GM18502 (cell line): ENCODE results near the gene KIRREL3.

Experiments
- ATAC-seq: cut with Tn5 transposase; IDR thresholded peaks from one replicate; pipeline ENCODE4 v1.9.1; 2021; ENCODE audit warnings: mild to moderate bottlenecking; ENCODE audit not compliant: unreplicated experiment, poor library complexity

KIRREL3 gene

GRCh38 chr11:126920833-126921232 lies 79.7 kb downstream of the KIRREL3 start:
- ATAC-seq: no peak

- ATAC-seq: peak; percentile 53
These were observed 81.3 kb downstream of the KIRREL3 start for GRCh38 chr11:126919147-126919823.

GRCh38 chr11:126918556-126918955 lies 82.0 kb downstream of the KIRREL3 start:
- no peak for ATAC-seq

GRCh38 chr11:126917531-126918204 lies 82.9 kb downstream of the KIRREL3 start:
- ATAC-seq: peak; percentile 96

- ATAC-seq: no peak
These were observed 85.1 kb downstream of the KIRREL3 start for GRCh38 chr11:126915430-126915829.

- ATAC-seq: no peak
These were observed 85.6 kb downstream of the KIRREL3 start for GRCh38 chr11:126914941-126915340.

- ATAC-seq: no peak
These were observed 86.4 kb downstream of the KIRREL3 start for GRCh38 chr11:126914166-126914565.

GRCh38 chr11:126904520-126904919 lies 96.0 kb downstream of the KIRREL3 start:
- ATAC-seq: no peak

- no peak for ATAC-seq
These were observed 98.8 kb downstream of the KIRREL3 start for GRCh38 chr11:126901783-126902182.

- ATAC-seq: no peak
These were observed 100.4 kb downstream of the KIRREL3 start for GRCh38 chr11:126899961-126900748.

- ATAC-seq: no peak
These were observed 101.8 kb downstream of the KIRREL3 start for GRCh38 chr11:126898802-126899201.

- ATAC-seq: no peak
These were observed 103.1 kb downstream of the KIRREL3 start for GRCh38 chr11:126897430-126897829.

- no peak for ATAC-seq
These were observed 104.5 kb downstream of the KIRREL3 start for GRCh38 chr11:126896025-126896424.

GRCh38 chr11:126893796-126894195 lies 106.8 kb downstream of the KIRREL3 start:
- no peak for ATAC-seq

GRCh38 chr11:126892756-126893155 lies 107.8 kb downstream of the KIRREL3 start:
- ATAC-seq: no peak

- ATAC-seq: no peak
These were observed 108.9 kb downstream of the KIRREL3 start for GRCh38 chr11:126891556-126892217.

- ATAC-seq: no peak
These were observed 110.0 kb downstream of the KIRREL3 start for GRCh38 chr11:126890561-126890960.

- no peak for ATAC-seq
These were observed 112.4 kb downstream of the KIRREL3 start for GRCh38 chr11:126888115-126888712.

GRCh38 chr11:126886636-126887035 lies 113.9 kb downstream of the KIRREL3 start:
- no peak for ATAC-seq

GRCh38 chr11:126886085-126886484 lies 114.5 kb downstream of the KIRREL3 start:
- ATAC-seq: no peak
